Kidney (tissue), 14 donors: ENCODE data around the gene DCHS1. TPM values are rescaled to one million over a fixed set of nuclear protein-coding genes. Genes with fewer than 3 reads are reported as not detected.

Experiments used
- DNase-seq, 5 donors: peaks; one replicate each; pipeline ENCODE4 v3.0.0-alpha.2; 2013 to 2020
- FAIRE-seq: peaks from 2 replicates; lab custom pipeline; 2012; peaks lifted over from hg19 to GRCh38; lab: Jason Lieb, UNC
- H3K27ac ChIP-seq, 2 donors: one replicate each; pipeline ENCODE4 v1.7.0; 2013; ENCODE audit warnings: low read depth in 2 of 2, low read length in 2 of 2, inconsistent platforms in 1 of 2
- H3K27me3 ChIP-seq: one replicate; pipeline ENCODE4 v1.7.1; 2013; ENCODE audit warnings: low read length, inconsistent platforms; ENCODE audit not compliant: control insufficient read depth, insufficient read depth
- H3K36me3 ChIP-seq, 3 donors: one replicate each; pipeline versions ENCODE4 v1.7.0 to v1.7.1; 2013; ENCODE audit warnings: low read length in 3 of 3, control low read depth in 1 of 3, inconsistent platforms in 1 of 3; ENCODE audit not compliant: insufficient read depth in 3 of 3, control insufficient read depth in 2 of 3
- H3K4me1 ChIP-seq, 3 donors: one replicate each; pipeline versions ENCODE4 v1.7.0 to v1.7.1; 2013; ENCODE audit warnings: low read length in 3 of 3, inconsistent platforms in 1 of 3, low read depth in 1 of 3; ENCODE audit not compliant: control insufficient read depth in 2 of 3, insufficient read depth in 2 of 3
- H3K4me3 ChIP-seq, 3 donors: one replicate each; pipeline versions ENCODE4 v1.7.0 to v1.8.1; 2013; ENCODE audit warnings: low read length in 3 of 3, control low read depth in 1 of 3, inconsistent platforms in 1 of 3
- H3K9ac ChIP-seq, 3 donors: one replicate each; pipeline versions ENCODE4 v1.7.0 to v1.7.1; 2013; ENCODE audit warnings: low read length in 3 of 3, control low read depth in 1 of 3, inconsistent platforms in 1 of 3
- H3K9me3 ChIP-seq, 3 donors: one replicate each; pipeline versions ENCODE4 v1.7.0 to v1.7.1; 2013; ENCODE audit warnings: low read length in 3 of 3, control low read depth in 1 of 3, inconsistent platforms in 1 of 3; ENCODE audit not compliant: control insufficient read depth in 2 of 3, insufficient read depth in 1 of 3
- intact Hi-C: fragments of 100-400 bp; cut with DNase I; formaldehyde crosslinking; loops from one replicate; pipeline ENCODE4 v1.11.1; 2022
- polyA plus RNA-seq: library from polyadenylated mRNA; stranded (reverse); fragments of 350-450 nt; fragmentation: Illumina TruSeq; extraction: RNeasy Lipid Tissue Mini Kit (QIAGEN cat#74804); gene quantifications from one replicate; pipeline ENCODE4 v1.2.3, GENCODE V29; 2014; ENCODE audit warnings: low read depth, low replicate concordance; ENCODE audit not compliant: insufficient read depth
- total RNA-seq: library from RNA; stranded (reverse); fragmentation: NEBNext Ultra II Directional; extraction: Animal tissue kit (Norgen Biotek cat#: 25700); gene quantifications from one replicate; pipeline ENCODE4 v1.2.1, GENCODE V29; 2021
- TF ChIP-seq, protein P1 (sequence below): IDR thresholded peaks from 3 replicates; pipeline ENCODE4 v1.5.1; 2012; ENCODE audit warnings: mild to moderate bottlenecking, moderate library complexity, borderline replicate concordance; ENCODE audit not compliant: insufficient read depth; ENCODE audit errors: extremely low read depth
- donor health status: control.
- donor health status: control.
- donor health status: control.
- donor health status: control.
- donor health status: control.
- donor health status: DM: yes; HTN: yes; CAD: no.
- donor health status: Normal renal cell carcinoma (clear cell type).

Gene DCHS1
- total and polyA plus RNA-seq, 2 donors from 2014 or later = 2.4 to 17.0 TPM

- intact Hi-C loops = no loop called here
- H3K9me3 ChIP-seq = no peaks in the 10 kb centered on the region
- FAIRE-seq = no peak
- H3K27ac ChIP-seq = no peak overlapping the region
- TF ChIP-seq, protein P1, sequence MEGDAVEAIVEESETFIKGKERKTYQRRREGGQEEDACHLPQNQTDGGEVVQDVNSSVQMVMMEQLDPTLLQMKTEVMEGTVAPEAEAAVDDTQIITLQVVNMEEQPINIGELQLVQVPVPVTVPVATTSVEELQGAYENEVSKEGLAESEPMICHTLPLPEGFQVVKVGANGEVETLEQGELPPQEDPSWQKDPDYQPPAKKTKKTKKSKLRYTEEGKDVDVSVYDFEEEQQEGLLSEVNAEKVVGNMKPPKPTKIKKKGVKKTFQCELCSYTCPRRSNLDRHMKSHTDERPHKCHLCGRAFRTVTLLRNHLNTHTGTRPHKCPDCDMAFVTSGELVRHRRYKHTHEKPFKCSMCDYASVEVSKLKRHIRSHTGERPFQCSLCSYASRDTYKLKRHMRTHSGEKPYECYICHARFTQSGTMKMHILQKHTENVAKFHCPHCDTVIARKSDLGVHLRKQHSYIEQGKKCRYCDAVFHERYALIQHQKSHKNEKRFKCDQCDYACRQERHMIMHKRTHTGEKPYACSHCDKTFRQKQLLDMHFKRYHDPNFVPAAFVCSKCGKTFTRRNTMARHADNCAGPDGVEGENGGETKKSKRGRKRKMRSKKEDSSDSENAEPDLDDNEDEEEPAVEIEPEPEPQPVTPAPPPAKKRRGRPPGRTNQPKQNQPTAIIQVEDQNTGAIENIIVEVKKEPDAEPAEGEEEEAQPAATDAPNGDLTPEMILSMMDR = no peak
- no peak overlapping the region for H3K4me3 ChIP-seq
- peaks cover 2 to 7% (median 3%) of the 10 kb centered on the region in 3 donors for H3K36me3 ChIP-seq
- H3K4me1 ChIP-seq = peaks cover 0 to 2% (median 0%) of the 10 kb centered on the region in 3 donors
- H3K9ac ChIP-seq = no peak overlapping the region
- peak in 1 of 5 donors; percentile 60 for DNase-seq
- no peaks in the 10 kb centered on the region for H3K27me3 ChIP-seq
Measured at GRCh38 chr11:6625832-6626420, 29.7 kb downstream of the DCHS1 start.

- Histone ChIP-seq H3K4me3 (no peak overlapping the region), H3K4me1 (peaks cover 0 to 2% (median 0%) of the 10 kb centered on the region in 3 donors), H3K27me3 (no peaks in the 10 kb centered on the region), H3K27ac (no peak overlapping the region), H3K9me3 (no peaks in the 10 kb centered on the region), H3K36me3 (peaks cover 2 to 7% (median 3%) of the 10 kb centered on the region in 3 donors), H3K9ac (no peak overlapping the region)
- FAIRE-seq (no peak), DNase-seq (peak in 1 of 5 donors; percentile 45)
- intact Hi-C loops = no loop called here
- TF ChIP-seq, protein P1 = no peak
Measured at GRCh38 chr11:6625156-6625831, 30.3 kb downstream of the DCHS1 start.

DNA sequence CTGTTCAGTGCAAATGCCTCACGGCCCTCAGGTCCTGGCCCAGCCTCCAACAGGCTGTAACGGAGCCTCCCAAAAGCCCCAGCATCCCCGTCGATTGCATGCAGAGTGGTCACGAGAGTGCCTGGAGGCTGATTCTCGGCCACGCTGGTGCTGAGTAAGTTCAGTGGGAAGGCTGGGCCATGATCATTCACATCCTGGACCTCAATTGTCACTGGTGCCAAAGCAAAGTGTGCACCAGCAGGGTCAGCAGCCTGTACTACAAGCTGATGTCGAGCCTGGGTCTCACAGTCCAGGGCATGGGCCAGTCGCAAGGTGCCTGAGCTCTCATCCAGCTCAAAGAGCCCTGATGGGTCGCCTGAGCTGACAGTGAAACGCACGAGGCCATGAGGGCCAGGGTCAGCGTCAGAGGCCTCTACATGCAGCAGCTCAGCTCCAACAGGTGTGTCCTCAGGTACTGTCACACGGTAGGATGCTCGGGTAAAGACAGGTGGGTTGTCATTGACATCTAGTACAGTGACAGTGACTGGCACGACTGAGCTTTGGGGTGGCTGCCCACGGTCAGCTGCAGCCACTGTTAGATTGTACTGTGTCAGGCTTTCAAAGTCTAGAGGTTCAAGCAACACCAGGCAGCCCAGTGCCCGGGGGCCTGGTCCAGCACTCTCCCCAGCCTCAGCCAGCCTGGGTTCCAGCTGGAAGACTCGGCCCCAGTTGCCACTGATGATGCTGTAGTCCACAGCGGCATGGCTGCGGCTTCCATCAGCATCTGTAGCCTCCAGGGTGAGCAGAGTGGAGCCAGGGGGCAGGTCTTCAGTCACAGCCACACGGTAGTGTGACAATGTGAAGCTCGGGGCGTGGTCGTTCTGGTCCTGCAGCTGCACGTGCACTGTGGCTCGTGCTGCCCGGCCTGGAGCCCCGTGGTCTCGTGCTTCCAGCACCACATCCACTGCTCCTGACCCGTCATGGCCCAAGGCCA, 31.9 kb downstream of the DCHS1 start:
- TF ChIP-seq, protein P1 = no peak
- H3K36me3 ChIP-seq = peaks cover 2 to 7% (median 3%) of the 10 kb centered on the region in 3 donors
- H3K9ac ChIP-seq = no peak overlapping the region
- H3K4me1 ChIP-seq = peaks cover 0 to 3% (median 0%) of the 10 kb centered on the region in 3 donors
- no peak overlapping the region for H3K4me3 ChIP-seq
- no peaks in the 10 kb centered on the region for H3K27me3 ChIP-seq
- intact Hi-C loops = no loop called here
- DNase-seq (peak in 1 of 5 donors; percentile 56), FAIRE-seq (no peak)
- H3K9me3 ChIP-seq = no peaks in the 10 kb centered on the region
- no peak overlapping the region for H3K27ac ChIP-seq
